Fibroblast of lung (primary cell): ENCODE results near the gene UPP2. TPM values are rescaled to one million over a fixed set of nuclear protein-coding genes. Genes with fewer than 3 reads are reported as not detected.

Experiments used
- DNase-seq, 2 donors: peaks; one replicate each; pipeline versions ENCODE4 v3.0.0 to v3.0.0-alpha.2; 2010; ENCODE audit warnings: low read depth in 2 of 2
- H2AFZ ChIP-seq: 2 replicates; pipeline ENCODE4 v1.5.1; 2012; ENCODE audit warnings: low read length, control low read depth, inconsistent platforms
- H3K27ac ChIP-seq: 2 replicates; pipeline ENCODE4 v1.5.1; 2011; ENCODE audit warnings: low read length, control low read depth; ENCODE audit not compliant: insufficient read depth
- H3K27me3 ChIP-seq: 2 replicates; pipeline ENCODE4 v1.5.1; 2011; ENCODE audit warnings: mild to moderate bottlenecking, low read length; ENCODE audit not compliant: control insufficient read depth, insufficient read depth
- H3K36me3 ChIP-seq: 2 replicates; pipeline ENCODE4 v1.5.1; 2011; ENCODE audit warnings: low read length; ENCODE audit not compliant: control insufficient read depth, insufficient read depth
- H3K4me1 ChIP-seq: 2 replicates; pipeline ENCODE4 v1.5.1; 2011; ENCODE audit warnings: low read length; ENCODE audit not compliant: control insufficient read depth, insufficient read depth; ENCODE audit errors: extremely low read depth
- H3K4me2 ChIP-seq: 2 replicates; pipeline ENCODE4 v1.5.1; 2011; ENCODE audit warnings: low read length, control low read depth; ENCODE audit not compliant: insufficient read depth; ENCODE audit errors: extremely low read depth
- H3K4me3 ChIP-seq, 4 experiments: fragments of 200-600 bp in 1 of 4; sonication (generic) in 1 of 4; replicated peaks in 1 of 4; 2 replicates each; pipeline ENCODE4 v1.5.1; 2011 to 2016; ENCODE audit warnings: low read length in 4 of 4, low read depth in 3 of 4, mild to moderate bottlenecking in 3 of 4, control low read depth in 2 of 4, inconsistent platforms in 1 of 4, mixed read lengths in 1 of 4; ENCODE audit not compliant: insufficient read depth in 1 of 4; ENCODE audit errors: control extremely low read depth in 1 of 4
- H3K79me2 ChIP-seq: 2 replicates; pipeline ENCODE4 v1.5.1; 2012; ENCODE audit warnings: mild to moderate bottlenecking, low read length, inconsistent platforms; ENCODE audit not compliant: control insufficient read depth, insufficient read depth
- H3K9ac ChIP-seq: 2 replicates; pipeline ENCODE4 v1.5.1; 2011; ENCODE audit warnings: mild to moderate bottlenecking, low read length, control low read depth; ENCODE audit not compliant: insufficient read depth
- H3K9me3 ChIP-seq: 2 replicates; pipeline ENCODE4 v1.5.1; 2012; ENCODE audit warnings: low read depth, low read length; ENCODE audit not compliant: control insufficient read depth, insufficient read depth
- H4K20me1 ChIP-seq: 2 replicates; pipeline ENCODE4 v1.5.1; 2011; ENCODE audit warnings: low read length; ENCODE audit not compliant: control insufficient read depth, insufficient read depth; ENCODE audit errors: extremely low read depth
- EZH2 ChIP-seq: IDR thresholded peaks from 2 replicates; pipeline ENCODE4 v1.5.1; 2012; ENCODE audit warnings: low read length, control low read depth, mild to moderate bottlenecking; ENCODE audit errors: missing control alignments
- polyA plus RNA-seq, 2 donors: library from polyadenylated mRNA; depleted of rRNA in 1 of 2; stranded (reverse) in 1 of 2; unstranded in 1 of 2; fragments of >200 nt; gene quantifications; 2 replicates each; pipeline ENCODE4 v1.2.1, GENCODE V29; 2011 to 2012; ENCODE audit warnings: missing spikeins in 1 of 2
- total RNA-seq: library from RNA; depleted of rRNA; stranded (reverse); fragments of >200 nt; gene quantifications from 2 replicates; pipeline ENCODE4 v1.2.1, GENCODE V29; 2014
- TF ChIP-seq, protein P1 (sequence below), 2 donors: IDR thresholded peaks in 1 of 2; conservative IDR thresholded peaks in 1 of 2; 1 replicate in 1 of 2; 2 replicates in 1 of 2; pipeline ENCODE4 v1.5.1; 2011 to 2012; ENCODE audit warnings: low read length in 2 of 2, control low read depth in 1 of 2, inconsistent platforms in 1 of 2, low read depth in 1 of 2, mild to moderate bottlenecking in 1 of 2

UPP2 gene
- total and polyA plus RNA-seq, 2 donors (not counting 1 experiment from before 2014, with no cell fraction given), result not detected

DNA sequence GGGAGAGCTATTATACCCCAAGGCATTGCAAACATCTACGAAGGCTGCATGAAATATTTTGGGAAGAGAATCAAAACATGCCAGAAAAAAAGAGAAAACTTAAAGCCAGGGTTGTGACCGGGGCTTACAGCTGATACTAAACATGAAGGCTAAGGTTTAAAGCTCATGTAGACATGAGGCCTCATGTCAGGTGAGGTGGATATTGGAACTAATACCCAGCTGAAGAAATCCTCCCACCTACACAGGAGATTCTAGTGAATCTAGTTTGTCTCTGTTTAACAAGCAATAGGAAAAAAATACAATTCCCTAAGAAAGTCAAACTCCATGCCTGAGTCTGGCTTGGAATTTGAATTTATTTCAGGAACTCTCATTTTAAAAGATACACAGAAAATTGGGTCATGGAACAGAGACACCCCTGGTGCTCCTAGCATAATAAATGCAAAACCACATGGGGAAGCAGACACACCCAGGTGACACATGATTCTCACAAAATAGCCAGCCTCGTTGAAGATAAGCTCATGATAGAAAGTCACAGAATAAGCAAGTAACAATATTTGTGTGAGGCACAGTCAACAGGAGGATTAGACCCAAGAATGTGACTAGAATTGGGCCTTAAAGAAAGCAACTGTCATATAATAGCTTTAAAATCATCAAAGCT, 42.2 kb downstream of the UPP2 start:
- Histone ChIP-seq H2AFZ (no peak overlapping the region), H3K27me3 (no peaks in the 10 kb centered on the region), H3K27ac (no peak overlapping the region), H4K20me1 (no peaks in the 10 kb centered on the region), H3K9me3 (no peaks in the 10 kb centered on the region), H3K79me2 (no peaks in the 10 kb centered on the region), H3K36me3 (no peaks in the 10 kb centered on the region), H3K4me3 (no peak overlapping the region), H3K4me1 (no peaks in the 10 kb centered on the region), H3K4me2 (no peak overlapping the region), H3K9ac (no peak overlapping the region)
- TF ChIP-seq, protein P1, sequence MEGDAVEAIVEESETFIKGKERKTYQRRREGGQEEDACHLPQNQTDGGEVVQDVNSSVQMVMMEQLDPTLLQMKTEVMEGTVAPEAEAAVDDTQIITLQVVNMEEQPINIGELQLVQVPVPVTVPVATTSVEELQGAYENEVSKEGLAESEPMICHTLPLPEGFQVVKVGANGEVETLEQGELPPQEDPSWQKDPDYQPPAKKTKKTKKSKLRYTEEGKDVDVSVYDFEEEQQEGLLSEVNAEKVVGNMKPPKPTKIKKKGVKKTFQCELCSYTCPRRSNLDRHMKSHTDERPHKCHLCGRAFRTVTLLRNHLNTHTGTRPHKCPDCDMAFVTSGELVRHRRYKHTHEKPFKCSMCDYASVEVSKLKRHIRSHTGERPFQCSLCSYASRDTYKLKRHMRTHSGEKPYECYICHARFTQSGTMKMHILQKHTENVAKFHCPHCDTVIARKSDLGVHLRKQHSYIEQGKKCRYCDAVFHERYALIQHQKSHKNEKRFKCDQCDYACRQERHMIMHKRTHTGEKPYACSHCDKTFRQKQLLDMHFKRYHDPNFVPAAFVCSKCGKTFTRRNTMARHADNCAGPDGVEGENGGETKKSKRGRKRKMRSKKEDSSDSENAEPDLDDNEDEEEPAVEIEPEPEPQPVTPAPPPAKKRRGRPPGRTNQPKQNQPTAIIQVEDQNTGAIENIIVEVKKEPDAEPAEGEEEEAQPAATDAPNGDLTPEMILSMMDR (conservative IDR thresholded peaks at IDR 0.05 in 1 of 2, IDR thresholded peaks at IDR 0.05 in 1 of 2; ENCODE audit: low read depth in 1 of 2, low read length in 2 of 2), result no peak
- TF ChIP-seq EZH2, result no peak
- no peak for DNase-seq

DNA sequence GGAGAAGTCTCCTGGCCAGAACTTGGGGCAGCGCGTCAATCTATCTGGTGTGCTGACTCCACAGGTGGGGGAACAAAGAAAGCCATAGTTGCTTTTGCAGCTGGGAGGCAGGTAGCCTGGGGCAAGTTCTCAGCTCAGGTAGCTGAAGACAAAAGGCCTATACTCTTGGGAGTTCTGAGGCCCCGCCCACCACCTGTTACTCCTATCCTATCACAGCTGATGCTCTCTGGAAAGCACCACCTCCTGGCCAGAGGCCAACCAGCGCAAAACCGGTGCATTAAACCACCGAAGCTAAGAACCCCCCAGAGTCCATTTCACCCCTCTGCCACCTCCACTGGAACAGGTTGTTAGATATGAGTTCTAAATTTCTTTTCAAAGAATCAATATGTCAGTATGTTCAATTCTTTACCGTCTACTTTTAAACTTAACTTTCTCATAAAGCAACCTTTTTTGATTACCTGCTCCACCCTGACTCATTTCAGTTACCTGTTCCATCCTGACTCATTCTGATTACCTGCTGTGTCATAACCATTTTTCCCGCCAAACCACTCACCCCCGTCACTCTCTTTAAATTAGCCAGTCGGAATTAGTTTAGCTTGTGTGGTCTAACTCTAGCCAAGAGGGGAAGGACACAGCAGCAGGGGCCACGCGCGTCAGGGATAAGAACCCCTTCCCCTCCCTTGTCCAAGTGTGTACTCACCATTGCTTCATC, 43.4 kb downstream of the UPP2 start:
- H2AFZ ChIP-seq, result no peak overlapping the region
- no peaks in the 10 kb centered on the region for H3K9me3 ChIP-seq
- H3K27ac ChIP-seq, result no peak overlapping the region
- TF ChIP-seq, protein P1 (conservative IDR thresholded peaks at IDR 0.05 in 1 of 2, IDR thresholded peaks at IDR 0.05 in 1 of 2; ENCODE audit: low read depth in 1 of 2, low read length in 2 of 2), result no peak
- TF ChIP-seq EZH2, result no peak
- H3K36me3 ChIP-seq, result no peaks in the 10 kb centered on the region
- no peak for DNase-seq
- no peaks in the 10 kb centered on the region for H3K4me1 ChIP-seq
- H3K79me2 ChIP-seq, result no peaks in the 10 kb centered on the region
- no peak overlapping the region for H3K4me2 ChIP-seq
- H3K9ac ChIP-seq, result no peak overlapping the region
- no peak overlapping the region for H3K4me3 ChIP-seq
- H4K20me1 ChIP-seq, result no peaks in the 10 kb centered on the region
- H3K27me3 ChIP-seq, result no peaks in the 10 kb centered on the region

DNA sequence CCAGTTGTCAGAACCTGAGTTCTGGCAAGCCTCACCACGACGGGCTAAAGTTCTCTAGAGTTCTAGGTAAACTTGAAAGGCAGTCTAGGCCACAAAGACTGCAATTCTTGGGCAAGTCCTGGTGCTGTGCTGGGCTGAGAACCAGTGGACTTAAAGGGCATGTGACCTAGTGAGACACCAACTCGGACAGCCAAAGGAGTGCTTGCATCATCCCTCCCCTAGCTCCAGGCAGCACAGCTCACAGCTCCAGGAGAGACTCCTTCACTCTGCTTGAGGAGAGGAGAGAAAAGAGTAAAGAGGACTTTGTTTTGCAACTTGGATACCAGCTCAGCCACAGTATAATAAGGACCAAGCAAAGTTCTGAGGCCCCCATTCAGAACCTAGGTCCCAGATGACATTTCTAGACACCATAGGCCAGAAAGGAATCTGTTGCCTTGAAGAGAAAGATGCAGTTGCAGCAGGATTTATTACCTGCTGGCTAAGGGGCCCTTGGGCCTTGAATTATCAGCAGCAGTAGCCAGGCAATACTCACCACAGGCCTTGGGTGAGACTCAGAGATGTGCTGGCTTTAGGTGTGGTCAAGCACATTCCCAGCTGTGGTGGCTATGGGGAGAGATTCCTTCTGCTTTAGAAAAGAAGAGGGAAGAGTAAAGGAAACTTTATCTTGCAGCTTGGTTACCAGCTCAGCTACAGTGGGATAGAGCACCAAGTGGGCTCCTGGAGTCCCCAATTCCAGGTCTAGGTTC, 51.8 kb downstream of the UPP2 start:
- no peak overlapping the region for H3K4me3 ChIP-seq
- H3K9ac ChIP-seq, result no peak overlapping the region
- H3K27ac ChIP-seq, result no peak overlapping the region
- no peaks in the 10 kb centered on the region for H4K20me1 ChIP-seq
- H2AFZ ChIP-seq, result no peak overlapping the region
- no peaks in the 10 kb centered on the region for H3K9me3 ChIP-seq
- H3K27me3 ChIP-seq, result no peaks in the 10 kb centered on the region
- DNase-seq, result no peak
- H3K79me2 ChIP-seq, result no peaks in the 10 kb centered on the region
- no peak for TF ChIP-seq EZH2
- TF ChIP-seq, protein P1 (conservative IDR thresholded peaks at IDR 0.05 in 1 of 2, IDR thresholded peaks at IDR 0.05 in 1 of 2; ENCODE audit: low read depth in 1 of 2, low read length in 2 of 2), result no peak
- H3K36me3 ChIP-seq, result no peaks in the 10 kb centered on the region
- H3K4me2 ChIP-seq, result no peak overlapping the region
- H3K4me1 ChIP-seq, result no peaks in the 10 kb centered on the region
